Measurements from ENCODE around the gene SFT2D3.

The SFT2D3 gene

GRCh38 chr2:127671557-127672302 is 29.6 kb upstream of the SFT2D3 start:
- CTCF ChIA-PET = no interaction called here
- Mint-ChIP-seq H3K36me3 (no peaks in the 10 kb centered on the region), H3K4me3 (no peak overlapping the region)

GRCh38 chr2:127672341-127673224 is 28.7 kb upstream of the SFT2D3 start:
- CTCF ChIA-PET = no interaction called here
- DNase-seq = no peak
- no peaks in the 10 kb centered on the region for H3K9me3 Mint-ChIP-seq
- H3K4me1 Mint-ChIP-seq = peaks cover 9% of the 10 kb centered on the region
- H3K36me3 Mint-ChIP-seq = no peaks in the 10 kb centered on the region
- H3K4me3 Mint-ChIP-seq = no peak overlapping the region
- H3K27ac Mint-ChIP-seq = no peak overlapping the region
- peaks cover 77% of the 10 kb centered on the region for H3K27me3 Mint-ChIP-seq

More at GRCh38 chr2:127671557-127672302, 29.6 kb upstream of the SFT2D3 start:
- peaks cover 73% of the 10 kb centered on the region for H3K27me3 Mint-ChIP-seq
- no peak overlapping the region for H3K27ac Mint-ChIP-seq
- no peak for DNase-seq
- H3K9me3 Mint-ChIP-seq = no peaks in the 10 kb centered on the region
- peaks cover 9% of the 10 kb centered on the region for H3K4me1 Mint-ChIP-seq

- Mint-ChIP-seq H3K27ac (no peak overlapping the region), H3K27me3 (peaks cover 86% of the 10 kb centered on the region), H3K4me3 (no peak overlapping the region), H3K4me1 (peaks cover 9% of the 10 kb centered on the region), H3K9me3 (no peaks in the 10 kb centered on the region), H3K36me3 (no peaks in the 10 kb centered on the region)
- DNase-seq = no peak
- CTCF ChIA-PET = no interaction called here
Observed at GRCh38 chr2:127673291-127674069, 27.8 kb upstream of the SFT2D3 start.

- Mint-ChIP-seq H3K4me1 (peaks cover 9% of the 10 kb centered on the region), H3K36me3 (no peaks in the 10 kb centered on the region), H3K27ac (no peak overlapping the region), H3K4me3 (peak overlapping the region; percentile 53), H3K9me3 (no peaks in the 10 kb centered on the region), H3K27me3 (peaks cover 92% of the 10 kb centered on the region)
- DNase-seq = peak; percentile 44
- CTCF ChIA-PET = interaction anchor here (1.4 to 2.4 kb wide), 2 partner anchors 34 to 84 kb away, joined by 3 to 8 read pairs; no protein-coding TSS in a partner anchor
Observed at GRCh38 chr2:127674241-127675209, 26.8 kb upstream of the SFT2D3 start.

- H3K4me3 Mint-ChIP-seq = peak within 1 kb of the TSS; percentile 53
- peaks cover 92% of the 10 kb centered on the region for H3K27me3 Mint-ChIP-seq
- CTCF ChIA-PET = interaction anchor here (1.4 to 2.4 kb wide), 2 partner anchors 35 to 85 kb away, joined by 3 to 8 read pairs; no protein-coding TSS in a partner anchor
- no peaks in the 10 kb centered on the region for H3K9me3 Mint-ChIP-seq
- no peaks in the 10 kb centered on the region for H3K36me3 Mint-ChIP-seq
- H3K27ac Mint-ChIP-seq = no peak within 1 kb of the TSS
- DNase-seq = no peak
- H3K4me1 Mint-ChIP-seq = peaks cover 9% of the 10 kb centered on the region
Observed at GRCh38 chr2:127675331-127676261, 25.7 kb upstream of the SFT2D3 start, which contains the start of gene LIMS2. TSS of gene LIMS2 (minus strand) at chr2:127675530. CDS start at chr2:127675024, 506 bp downstream.

GRCh38 chr2:127676906-127677305 is 24.4 kb upstream of the SFT2D3 start:
- Mint-ChIP-seq H3K36me3 (no peaks in the 10 kb centered on the region), H3K27ac (no peak overlapping the region), H3K27me3 (peaks cover 91% of the 10 kb centered on the region), H3K9me3 (no peaks in the 10 kb centered on the region), H3K4me1 (peaks cover 9% of the 10 kb centered on the region), H3K4me3 (no peak overlapping the region)
- no peak for DNase-seq
- CTCF ChIA-PET = interaction anchor here (0.9 kb wide), 1 partner anchor 27 kb away, joined by 3 read pairs; no protein-coding TSS in a partner anchor

GRCh38 chr2:127678531-127678930 is 22.8 kb upstream of the SFT2D3 start:
- Mint-ChIP-seq H3K9me3 (no peaks in the 10 kb centered on the region), H3K27me3 (peaks cover 78% of the 10 kb centered on the region), H3K4me1 (peaks cover 11% of the 10 kb centered on the region), H3K27ac (no peak overlapping the region), H3K36me3 (no peaks in the 10 kb centered on the region), H3K4me3 (no peak overlapping the region)
- DNase-seq = no peak
- CTCF ChIA-PET = no interaction called here

GRCh38 chr2:127678991-127679390 is 22.3 kb upstream of the SFT2D3 start:
- Mint-ChIP-seq H3K27me3 (peaks cover 78% of the 10 kb centered on the region), H3K36me3 (no peaks in the 10 kb centered on the region), H3K9me3 (no peaks in the 10 kb centered on the region), H3K27ac (no peak overlapping the region), H3K4me3 (no peak overlapping the region), H3K4me1 (peaks cover 11% of the 10 kb centered on the region)
- CTCF ChIA-PET = no interaction called here
- no peak for DNase-seq

- CTCF ChIA-PET = no interaction called here
- Mint-ChIP-seq H3K36me3 (no peaks in the 10 kb centered on the region), H3K4me1 (peaks cover 5% of the 10 kb centered on the region), H3K27ac (no peak overlapping the region), H3K4me3 (no peak overlapping the region), H3K9me3 (no peaks in the 10 kb centered on the region), H3K27me3 (peaks cover 71% of the 10 kb centered on the region)
- DNase-seq = no peak
Observed at GRCh38 chr2:127679680-127680361, 21.5 kb upstream of the SFT2D3 start.

- peaks cover 69% of the 10 kb centered on the region for H3K27me3 Mint-ChIP-seq
- peaks cover 3% of the 10 kb centered on the region for H3K4me1 Mint-ChIP-seq
- no peaks in the 10 kb centered on the region for H3K36me3 Mint-ChIP-seq
- no peak overlapping the region for H3K27ac Mint-ChIP-seq
- no peaks in the 10 kb centered on the region for H3K9me3 Mint-ChIP-seq
- no peak for DNase-seq
- CTCF ChIA-PET = no interaction called here
- H3K4me3 Mint-ChIP-seq = no peak overlapping the region
Observed at GRCh38 chr2:127680706-127681287, 20.5 kb upstream of the SFT2D3 start.

- Mint-ChIP-seq H3K27me3 (peaks cover 65% of the 10 kb centered on the region), H3K9me3 (no peaks in the 10 kb centered on the region), H3K4me1 (peaks cover 2% of the 10 kb centered on the region), H3K4me3 (no peak overlapping the region), H3K36me3 (no peaks in the 10 kb centered on the region), H3K27ac (no peak overlapping the region)
- CTCF ChIA-PET = no interaction called here
- DNase-seq = no peak
Observed at GRCh38 chr2:127681288-127681804, 20.0 kb upstream of the SFT2D3 start.

Data from activated naive CD4-positive, alpha-beta T cell treated with anti-CD3 and anti-CD28 coated beads, Interleukin-2, amount 10 ng/mL, durations not matched to agents 7 days and 5 days (primary cell).